GM19395 (cell line): ENCODE results near the gene BTBD19.
"Not testable (repeated sequence)": the region's sequence is repeated elsewhere in the genome, so short reads cannot be mapped to it uniquely, and the experiment has no call there.

Experiments used
- ATAC-seq: cut with Tn5 transposase; IDR thresholded peaks from one replicate; pipeline ENCODE4 v1.9.1; 2021; ENCODE audit warnings: mild to moderate bottlenecking, moderate library complexity; ENCODE audit not compliant: unreplicated experiment

Gene BTBD19

DNA sequence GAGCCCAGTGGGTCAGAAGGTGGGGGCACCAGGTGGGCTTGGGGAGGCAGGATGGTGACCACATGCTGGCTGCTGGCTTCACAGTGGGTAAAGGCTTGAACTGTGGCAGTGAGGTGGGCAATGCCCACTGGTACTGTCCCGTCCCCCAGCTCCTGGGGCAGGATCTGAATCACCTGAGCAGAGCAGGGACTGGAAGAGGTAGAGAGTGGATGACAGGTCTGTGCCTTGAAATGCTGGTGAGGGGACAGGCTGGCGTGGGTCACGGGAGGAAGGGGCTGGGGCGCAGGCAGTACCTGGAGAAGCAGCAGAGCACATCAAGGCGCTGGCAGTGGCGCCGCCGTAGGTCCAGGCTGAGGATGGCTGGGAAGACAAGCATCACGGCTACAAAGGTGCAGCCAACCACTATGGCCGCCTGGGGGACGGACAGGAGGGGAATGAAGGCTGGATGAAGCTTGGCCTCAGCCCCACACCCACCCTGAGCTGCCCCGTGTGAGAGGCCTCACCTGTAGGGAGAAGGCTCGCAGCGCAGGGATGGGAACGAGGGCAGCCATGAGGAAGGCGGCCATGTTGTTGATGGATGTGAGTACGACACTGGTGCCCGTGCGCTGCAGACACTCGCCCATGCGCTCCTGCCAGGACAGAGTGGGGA is 19.8 kb downstream of the BTBD19 start:
- no peak for ATAC-seq

DNA sequence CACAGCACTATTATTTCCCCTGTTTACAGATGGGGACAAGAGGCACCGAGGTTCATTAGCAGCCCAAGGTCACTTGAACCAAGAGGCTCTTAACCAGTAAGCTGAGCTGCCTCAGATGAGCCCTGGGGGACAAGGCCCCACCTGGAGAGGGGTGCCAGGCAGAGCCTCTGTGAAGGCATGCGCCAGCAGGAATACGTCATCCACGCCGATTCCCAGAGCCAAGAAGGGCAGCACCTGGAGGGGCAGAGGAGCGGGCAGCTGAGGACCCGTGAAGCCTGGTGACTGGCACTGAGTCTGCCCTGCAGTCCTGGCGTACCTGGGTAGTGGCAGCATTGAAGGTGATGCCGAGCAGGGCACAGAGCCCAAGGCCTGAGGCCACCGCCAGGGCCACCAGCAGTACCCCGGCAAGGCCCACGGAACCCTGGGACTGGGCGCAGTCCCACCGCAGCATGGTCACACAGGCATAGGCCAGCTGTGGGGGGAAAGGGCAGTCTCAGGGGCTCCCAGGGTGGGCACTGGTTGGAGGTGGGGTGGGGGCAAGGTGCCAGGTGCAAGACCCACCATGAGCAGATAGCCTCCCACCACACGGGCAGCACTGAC is 20.6 kb downstream of the BTBD19 start:
- ATAC-seq: no peak

DNA sequence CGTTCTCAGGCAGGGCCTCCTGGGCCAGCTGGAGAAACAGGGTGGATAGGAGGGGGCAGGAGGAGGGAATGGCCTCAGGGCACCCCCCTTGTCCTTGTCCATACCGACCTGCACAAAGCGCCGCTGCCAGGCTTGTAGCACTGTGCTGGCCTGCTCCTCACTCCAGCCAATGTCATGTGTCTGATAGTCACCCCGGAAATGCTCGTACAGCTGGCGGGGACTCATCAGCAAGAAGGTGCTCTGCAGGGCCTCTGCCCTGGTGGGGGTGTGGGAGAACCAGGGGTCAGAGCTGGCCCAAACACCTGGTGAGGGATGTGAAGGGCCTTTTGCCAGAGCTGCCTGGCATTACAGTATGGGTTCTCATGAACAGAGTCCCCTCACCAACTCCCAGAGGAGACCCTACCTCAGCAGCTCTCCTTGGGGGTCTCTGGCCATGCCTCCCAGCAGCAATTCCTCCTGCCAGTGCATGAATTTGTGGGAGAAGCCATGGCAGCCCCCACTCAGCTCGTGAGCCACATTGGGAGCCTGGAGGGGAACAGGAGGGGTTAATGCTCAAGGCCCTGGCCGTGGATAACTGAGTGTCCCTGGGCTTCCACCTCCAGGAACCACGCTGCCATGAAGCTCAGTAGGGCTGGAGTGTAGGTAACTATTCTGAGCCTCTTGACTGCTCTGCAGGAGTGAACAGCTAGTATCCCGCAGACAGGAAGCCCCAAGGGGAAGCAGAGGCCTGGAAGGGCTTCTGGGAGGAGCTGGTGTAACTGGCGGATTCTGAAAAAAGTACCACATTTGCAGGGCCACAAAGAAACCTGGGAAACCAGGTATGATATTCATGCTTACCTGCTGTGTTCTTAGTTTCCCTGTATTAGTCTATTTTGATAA is 21.4 kb downstream of the BTBD19 start:
- no peak for ATAC-seq

DNA sequence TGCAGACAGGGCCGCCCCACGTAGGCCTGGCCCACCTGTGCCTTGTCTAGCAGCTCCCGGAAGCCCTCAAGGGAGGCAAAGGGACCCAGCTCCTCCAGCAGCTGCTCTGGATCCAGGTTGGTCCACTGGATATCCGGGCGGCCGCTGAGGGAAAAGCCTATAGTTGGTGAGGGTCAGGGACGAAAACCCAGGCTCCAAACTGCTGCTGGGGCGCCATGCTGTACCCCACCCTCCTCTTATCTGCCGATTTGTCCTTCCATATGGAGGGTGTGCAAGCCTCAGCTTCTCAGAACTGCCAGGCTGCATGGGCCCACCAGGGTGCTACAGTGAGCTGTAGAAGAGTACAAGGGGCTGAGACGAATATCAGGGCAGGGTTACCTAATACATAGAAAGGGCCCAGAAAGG is 22.6 kb downstream of the BTBD19 start:
- no peak for ATAC-seq

DNA sequence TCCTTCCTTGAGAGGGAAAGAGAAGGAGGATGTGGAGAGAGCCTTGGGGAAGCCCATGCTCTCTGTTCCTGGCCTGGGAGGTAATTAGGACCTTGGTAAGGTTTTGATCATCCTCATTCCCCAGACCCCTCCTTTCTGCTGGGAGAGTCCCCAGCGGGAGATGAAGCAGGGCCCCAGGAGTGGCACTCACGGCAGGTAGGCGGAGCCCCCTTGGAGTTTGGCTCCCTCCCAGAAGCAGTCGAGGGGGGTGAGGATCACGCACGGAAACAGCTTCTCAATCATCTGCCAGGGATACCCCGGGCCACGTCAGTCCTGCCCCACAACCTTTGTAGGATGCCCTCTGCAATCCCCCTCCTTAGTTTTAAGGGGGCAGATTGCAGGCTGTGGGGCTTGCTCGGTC is 23.2 kb downstream of the BTBD19 start:
- no peak for ATAC-seq

DNA sequence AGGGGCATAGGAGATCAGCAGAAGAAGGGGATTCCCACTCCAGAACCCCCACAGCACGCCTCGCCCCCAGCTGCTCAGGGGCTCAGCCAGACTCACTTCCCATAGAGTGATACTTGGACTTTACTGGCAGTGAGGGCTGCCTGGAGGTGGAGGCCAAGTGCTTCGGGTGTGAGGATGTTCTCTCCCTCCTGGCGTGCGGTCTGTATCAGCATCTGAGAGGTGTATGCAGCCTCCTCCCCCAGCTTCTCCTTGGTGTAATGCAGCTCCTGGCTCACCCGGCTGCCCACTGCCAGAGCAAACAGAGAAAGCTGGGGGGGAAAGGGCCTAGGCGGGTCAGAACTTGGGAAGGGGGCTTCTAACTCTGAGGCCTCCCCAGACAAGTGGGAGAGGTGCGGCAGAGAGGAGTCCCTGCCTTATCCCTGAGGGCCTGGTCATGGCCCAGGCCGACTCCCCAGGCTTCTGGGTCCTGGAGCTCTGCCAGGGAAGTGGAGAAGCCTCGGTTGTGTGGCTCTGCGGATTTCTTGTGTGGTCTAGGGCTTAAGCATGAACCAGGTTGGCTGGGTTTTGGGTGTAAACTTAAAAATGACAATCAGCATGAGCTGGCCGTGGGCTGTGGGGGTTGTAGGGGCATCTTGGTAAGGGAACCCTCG is 23.9 kb downstream of the BTBD19 start:
- no peak for ATAC-seq

DNA sequence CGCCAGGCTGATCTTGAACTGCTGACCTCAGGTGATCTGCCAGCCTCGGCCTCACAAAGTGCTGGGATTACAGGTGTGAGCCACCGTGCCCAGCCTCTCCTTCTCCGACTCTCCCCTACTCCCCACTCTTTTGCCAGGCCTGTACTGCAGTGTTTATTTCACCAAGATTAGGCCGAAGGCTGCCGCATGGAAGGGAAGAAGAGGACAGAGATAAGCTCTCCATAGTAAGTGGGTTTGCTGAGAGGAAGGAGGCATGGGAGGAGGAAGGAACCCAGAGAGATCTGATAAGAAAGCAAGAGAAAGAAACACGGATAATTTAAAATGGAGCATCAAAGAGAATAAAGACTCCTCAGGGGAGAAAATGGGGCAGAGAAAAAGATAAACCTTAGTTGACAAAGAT is 26.0 kb downstream of the BTBD19 start:
- no peak for ATAC-seq

DNA sequence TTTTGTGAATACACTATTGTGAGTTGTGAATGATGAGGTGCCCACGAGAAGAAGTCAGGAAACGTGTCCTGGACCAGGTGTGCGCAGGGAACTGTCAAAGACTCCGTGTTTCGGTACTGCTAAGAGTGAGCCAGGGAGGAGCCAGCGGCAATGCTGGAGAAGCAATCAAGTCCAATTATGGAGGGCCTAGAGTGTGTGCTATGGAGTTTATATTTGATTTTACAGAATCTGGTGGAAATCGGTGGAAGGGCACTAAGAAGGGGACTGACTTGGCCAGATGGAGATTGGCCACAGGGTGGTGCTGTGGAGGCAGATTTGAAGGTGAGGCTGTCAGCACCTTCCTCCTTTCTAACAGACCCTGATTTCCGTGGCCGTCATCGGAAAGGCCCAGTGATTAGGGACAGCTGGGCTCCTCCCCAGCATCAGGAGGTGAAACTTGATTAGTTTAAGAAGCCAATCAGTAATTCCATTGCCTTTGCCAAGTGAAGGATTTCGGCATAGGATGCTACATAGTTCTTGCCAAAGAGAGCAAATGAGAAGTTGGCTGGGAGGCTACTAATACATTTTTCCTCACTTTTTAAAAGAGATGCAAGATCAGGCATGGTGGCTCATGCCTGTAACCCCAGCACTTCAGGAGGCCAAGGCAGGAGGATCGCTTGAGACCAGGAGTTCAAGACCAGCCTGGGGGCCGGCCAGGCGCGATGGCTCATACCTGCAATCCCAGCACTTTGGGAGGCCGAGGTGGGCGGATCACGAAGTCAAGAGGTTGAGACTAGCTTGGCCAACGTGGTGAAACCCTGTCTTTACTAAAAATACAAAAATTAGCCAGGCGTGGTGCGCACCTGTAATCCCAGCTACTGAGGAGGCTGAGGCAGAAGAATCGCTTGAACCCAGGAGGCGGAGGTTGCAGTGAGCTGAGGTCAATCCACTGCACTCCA is 27.7 kb downstream of the BTBD19 start:
- peak; percentile 80 for ATAC-seq

DNA sequence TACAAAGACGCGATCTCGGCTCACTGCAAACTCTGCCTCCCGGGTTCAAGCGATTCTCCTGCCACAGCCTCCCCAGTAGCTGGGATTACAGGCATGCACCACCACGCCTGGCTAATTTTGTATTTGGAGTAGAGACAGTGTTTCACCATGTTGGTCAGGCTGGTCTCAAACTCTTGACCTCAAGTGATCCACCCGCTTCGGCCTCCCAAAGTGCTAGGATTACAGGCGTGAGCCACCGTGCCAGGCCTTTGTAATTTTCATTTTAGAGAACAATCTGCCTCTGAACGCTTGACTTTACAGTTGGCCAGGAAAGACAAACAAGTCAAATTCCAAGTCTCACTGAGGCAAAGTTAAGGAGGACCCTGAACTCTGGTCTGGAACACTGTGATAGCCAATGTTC is 30.0 kb downstream of the BTBD19 start:
- not testable (repeated sequence) for ATAC-seq

DNA sequence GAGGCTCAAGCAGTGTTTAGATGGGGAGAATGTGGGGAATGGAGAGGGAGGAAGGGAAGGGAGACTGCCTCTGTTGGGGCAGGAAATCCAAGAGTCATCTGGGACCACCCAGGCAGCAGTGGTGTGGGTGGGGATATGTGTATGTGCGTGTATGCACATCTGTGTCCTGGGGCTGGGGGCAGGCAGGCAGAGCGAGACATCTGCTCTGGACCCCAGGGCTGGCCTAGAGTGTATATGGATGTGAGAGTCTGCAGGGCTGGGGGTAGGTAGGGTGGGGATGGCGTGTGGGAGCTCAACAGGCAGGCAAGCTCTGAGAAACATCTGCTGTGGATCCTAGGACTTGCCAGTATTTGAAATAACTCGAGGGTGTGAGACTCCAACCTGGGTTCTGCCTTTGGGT is 31.3 kb downstream of the BTBD19 start:
- ATAC-seq: no peak

DNA sequence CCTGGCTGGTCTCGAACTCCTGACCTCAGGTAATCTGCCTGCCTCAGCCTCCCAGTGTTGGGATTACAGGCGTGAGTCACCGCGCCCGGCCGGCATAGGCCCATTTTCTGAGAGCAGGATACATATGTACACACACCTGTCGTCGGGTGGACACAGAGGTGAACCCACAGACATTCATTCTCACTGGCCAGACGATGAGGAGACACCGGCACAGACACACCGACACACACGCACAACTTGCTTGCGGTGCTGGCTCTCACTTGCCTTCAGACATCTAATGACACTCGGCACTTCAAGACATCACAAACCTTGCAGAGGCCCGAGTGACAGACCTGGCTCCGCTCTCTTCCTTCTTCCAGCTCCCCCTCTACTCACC is 34.2 kb downstream of the BTBD19 start:
- ATAC-seq: no peak

DNA sequence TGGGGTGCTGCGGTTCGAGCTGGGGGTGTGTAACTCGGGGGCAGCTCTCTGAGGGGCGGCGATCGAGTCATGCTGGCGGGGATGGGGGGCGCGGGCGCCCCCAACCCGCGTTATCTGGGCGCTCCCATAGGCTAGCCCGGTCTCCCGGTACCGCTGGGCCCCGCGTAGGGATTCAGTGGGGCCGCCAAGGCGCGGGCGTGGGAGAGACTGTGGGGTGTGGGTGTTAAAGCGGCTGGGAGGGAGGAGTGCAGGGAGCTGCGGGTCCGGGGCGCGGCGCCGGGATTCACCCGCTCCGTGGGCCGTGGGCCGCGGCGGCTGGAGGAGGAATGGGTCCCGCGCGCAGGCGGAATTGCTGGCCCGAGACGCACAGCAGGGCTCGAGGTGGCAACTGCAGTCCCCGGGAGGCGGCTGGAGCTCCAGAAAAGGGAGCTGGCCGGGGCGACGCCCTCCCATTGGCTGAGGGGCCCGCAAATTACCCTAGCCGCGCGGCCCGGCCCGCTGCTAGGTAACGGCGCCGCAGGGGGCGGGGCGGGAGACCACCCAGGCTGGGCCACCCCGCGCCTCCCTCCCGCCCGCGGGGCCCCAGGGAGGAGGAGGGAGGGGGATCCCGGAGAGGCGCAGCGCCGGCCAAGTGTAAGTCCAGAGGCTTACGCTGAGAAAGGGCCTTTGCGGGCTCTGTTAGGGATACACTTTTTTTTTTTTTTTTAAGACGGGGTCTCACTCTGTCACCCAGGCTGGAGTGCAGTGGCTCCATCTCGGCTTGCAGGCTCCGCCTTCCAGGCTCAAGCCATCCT is 34.7 kb downstream of the BTBD19 start, which contains the start of gene PTCH2:
PTCH2 (minus strand) TSS at position 392 of the 794 bp plus-strand sequence; CDS start at position 71, 321 bp downstream.
- ATAC-seq: no peak

DNA sequence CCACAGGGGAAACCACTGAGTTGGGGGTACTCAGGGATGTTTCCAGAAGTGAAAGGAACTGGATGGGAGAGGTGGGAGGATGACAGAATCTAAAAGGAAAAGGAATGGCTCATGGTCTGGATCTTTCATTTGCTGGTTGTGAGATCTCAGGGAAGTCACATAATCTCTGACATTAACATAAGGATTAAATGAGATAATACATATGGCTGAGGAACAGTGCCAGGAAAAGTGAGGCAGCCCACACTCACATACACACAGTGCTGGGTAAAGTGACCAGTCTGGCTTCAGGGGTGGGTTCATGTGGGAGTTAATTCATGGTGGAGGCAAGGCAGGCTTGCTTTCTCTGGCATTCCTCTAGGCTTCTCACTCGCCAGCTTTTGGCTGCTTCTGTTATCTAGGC is 38.7 kb downstream of the BTBD19 start:
- no peak for ATAC-seq

DNA sequence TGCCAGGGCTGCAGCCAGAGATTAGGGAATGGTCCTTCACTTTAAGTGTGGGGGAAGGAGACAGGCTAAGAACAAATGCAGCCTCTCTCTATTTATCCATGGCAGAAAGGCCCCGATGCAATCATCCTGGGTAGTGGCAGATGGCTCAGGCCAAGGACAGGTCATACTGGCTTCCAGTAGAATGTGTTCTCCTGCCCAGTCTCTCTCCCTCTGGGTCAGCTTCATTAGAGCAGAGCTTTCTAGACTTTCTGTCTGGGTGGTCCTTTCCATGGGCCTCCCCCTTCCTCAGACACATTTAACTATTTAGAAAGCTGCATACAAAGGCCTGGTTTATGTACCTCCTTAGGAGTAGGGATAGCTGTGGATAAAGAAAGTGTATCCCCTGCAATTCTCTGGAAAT is 39.5 kb downstream of the BTBD19 start:
- no peak for ATAC-seq

DNA sequence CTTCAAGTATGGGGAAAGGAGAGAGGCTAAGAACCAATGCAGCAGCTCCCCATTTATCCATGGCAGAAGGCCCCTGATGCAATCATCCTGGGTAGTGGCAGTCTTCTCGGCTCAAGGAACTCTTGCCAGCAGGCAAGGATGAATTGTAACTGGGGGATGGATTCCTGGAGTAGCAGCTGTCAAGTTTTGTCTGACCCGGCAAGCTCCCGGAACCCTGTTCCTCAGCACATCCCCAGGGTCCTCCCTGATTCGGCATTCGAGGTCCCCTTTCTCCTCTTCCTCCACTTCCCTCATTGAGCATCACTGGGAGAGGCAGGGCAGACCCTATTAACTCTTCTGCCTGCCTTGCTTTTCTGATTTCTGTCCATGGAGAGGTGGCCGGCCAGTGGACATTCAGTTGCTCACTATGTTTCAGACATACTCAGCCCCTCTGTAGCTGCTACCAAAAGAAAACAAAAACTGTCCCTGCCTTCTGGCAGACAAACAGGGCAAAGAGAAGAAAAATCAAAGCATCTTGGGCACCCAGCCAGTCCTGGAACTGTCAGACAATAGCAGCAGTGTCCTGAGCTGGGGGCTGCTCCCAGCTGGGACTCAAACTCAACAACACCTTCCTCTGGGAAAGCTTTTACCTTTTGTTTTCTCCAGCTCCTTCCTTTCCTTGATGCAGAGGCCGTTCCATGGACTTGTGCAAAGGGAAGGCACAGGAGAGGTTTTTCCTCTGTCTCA is 40.3 kb downstream of the BTBD19 start:
- ATAC-seq: no peak

DNA sequence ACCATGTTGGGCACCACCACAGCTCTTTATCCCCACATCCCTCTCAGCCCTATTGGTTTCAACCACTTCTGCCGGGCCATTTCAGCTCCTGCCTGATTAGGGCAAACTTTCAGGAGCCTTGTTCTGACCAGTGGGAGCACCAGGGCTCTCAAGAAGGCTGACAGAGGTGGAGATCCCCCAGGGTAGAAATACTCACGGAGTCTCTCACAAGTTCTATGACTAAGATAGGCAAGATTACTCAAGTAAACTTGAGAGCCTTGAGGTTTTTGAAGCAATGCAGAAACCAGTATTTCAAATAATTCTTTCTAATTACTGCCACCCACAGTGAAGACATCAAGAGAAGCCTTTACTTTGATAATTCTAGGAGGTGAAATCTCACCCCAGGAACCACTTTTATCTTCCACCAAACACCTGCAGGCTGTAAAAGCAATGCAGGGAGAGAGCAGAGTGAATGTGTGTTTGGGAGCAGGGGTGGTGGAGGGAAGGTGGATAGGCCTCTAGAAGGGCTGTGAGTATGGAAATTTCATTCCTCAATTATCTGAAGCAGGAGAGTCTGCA is 41.3 kb downstream of the BTBD19 start:
- ATAC-seq: no peak

DNA sequence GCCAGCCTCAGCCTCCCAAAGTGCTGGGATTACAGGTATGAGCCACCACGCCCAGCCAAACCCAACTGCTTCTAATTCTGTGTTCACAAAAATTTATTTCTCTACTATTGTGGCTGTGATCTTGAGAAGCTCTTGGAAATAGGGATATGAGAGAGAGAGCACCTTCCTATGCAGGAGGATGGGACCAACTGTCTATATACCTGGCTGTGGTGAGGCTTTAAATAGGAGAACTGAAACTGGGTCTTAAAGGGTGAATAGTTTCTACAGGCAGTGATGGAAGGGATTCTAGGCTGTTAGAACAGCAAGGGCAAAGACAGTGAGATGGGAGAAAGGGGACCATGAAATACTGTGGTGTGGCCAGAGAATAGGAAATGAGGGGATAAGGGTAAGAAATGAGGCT is 43.0 kb downstream of the BTBD19 start:
- no peak for ATAC-seq

DNA sequence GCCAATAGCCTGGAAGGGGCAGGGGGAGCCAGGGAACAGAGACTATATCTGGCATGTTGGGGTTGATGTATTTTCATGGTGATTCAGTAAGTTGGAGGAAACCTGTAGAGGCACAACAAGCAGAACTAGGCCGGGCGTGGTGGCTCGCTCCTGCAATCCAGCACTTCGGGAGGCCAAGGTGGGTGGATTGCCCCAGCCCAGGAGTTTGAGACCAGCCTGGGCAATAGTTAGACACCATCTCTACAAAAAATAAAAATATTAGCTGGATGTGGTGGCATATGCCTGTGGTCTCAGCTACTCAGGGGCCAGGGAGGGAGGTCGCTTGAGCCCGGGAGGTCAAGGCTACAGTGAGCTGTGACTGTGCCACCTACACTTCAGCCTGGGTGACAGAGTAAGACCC is 44.9 kb downstream of the BTBD19 start:
- no peak for ATAC-seq

DNA sequence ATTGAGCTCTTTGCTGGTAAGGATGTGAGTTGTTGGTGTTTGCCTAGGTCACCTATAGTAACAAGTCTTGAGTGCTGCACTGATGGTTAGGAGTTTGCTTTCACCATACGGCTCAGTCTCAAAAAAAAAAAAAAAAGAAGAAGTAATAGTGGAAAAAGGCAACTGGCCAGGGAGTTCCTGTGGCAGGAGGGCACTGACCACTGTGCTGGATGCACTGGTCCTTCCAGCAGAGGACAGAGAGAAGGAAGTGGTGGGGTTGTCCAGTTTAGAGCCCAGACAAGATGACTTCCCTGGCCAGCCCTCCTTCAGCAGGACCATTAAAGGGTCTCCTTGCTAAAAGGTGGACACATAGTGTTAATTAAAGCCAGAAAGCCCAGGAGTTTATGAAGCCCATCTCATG is 46.6 kb downstream of the BTBD19 start:
- no peak for ATAC-seq
